ENCODE measurements around the gene ELP4.

GRCh38 chr11:31802609-31802989 lies 293.0 kb downstream of the ELP4 start:
- TF ChIP-seq CTCF (conservative IDR thresholded peaks at IDR 0.05; ENCODE audit: low read depth, low read length) (no peak), EZH2 (IDR thresholded peaks at IDR 0.05; ENCODE audit: low read length, unreplicated experiment) (no peak)

Data from PC-3 (cell line).